ENCODE measurements around the gene SMC6. TPM values are rescaled to one million over a fixed set of nuclear protein-coding genes. Genes with fewer than 3 reads are reported as not detected.

The SMC6 gene
- total RNA-seq, 3 donors from 2014 or later, result 17.0 to 23.4 (median 18.7) TPM

DNA sequence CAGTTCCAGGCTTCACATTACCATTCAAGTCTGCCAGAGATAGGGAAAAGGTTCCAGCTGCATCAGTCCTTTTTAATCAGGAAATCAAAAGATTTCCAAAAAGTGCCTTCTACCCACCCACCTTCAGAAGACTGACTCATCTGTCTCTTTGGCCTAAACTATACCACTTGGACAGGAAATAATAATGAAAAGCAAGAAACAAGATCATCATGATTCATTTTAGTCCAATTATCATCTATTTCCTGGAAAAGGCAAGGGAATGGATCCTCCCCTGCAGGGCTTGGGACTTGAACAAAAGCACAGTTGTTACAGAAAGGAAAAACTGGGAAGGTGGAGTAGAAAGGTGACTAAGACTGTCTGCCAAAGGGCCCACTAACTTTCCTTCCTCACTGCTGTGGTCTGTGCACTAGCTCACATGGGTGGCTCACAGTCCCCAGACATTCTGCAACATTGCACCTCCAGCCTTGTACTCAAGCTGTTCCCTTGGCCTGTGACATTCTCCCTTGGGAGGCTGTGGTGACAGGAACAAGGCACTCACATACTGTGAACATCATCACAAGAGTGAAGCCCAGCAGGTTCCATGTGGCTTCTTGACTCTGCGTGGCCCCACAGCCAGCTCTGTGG lies 137.8 kb downstream of the SMC6 start:
- H3K27me3 ChIP-seq, result no peaks in the 10 kb centered on the region
- H3K9me3 ChIP-seq, result no peaks in the 10 kb centered on the region
- TF ChIP-seq CTCF (IDR thresholded peaks at IDR 0.05) (no peak), POLR2AphosphoS5 (IDR thresholded peaks at IDR 0.05) (no peak)
- intact Hi-C loops (cut with DNase I; ENCODE audit: low total_unique reads), result no loop called here
- DNase-seq (ENCODE audit: low spot score in 2 of 2), result peak in 1 of 2 donors; percentile 50
- no peaks in the 10 kb centered on the region for H3K4me1 ChIP-seq
- H3K27ac ChIP-seq, result peak overlapping the region; percentile 43 to 77
- H3K4me3 ChIP-seq, result no peak overlapping the region
- no peaks in the 10 kb centered on the region for H3K36me3 ChIP-seq

GRCh38 chr2:17615147-17615546 lies 138.5 kb downstream of the SMC6 start:
- DNase-seq (ENCODE audit: low spot score in 2 of 2), result no peak
- H3K27ac ChIP-seq, result peak overlapping the region; percentile 8 to 77
- no peaks in the 10 kb centered on the region for H3K4me1 ChIP-seq
- no peak for TF ChIP-seq POLR2A (IDR thresholded peaks at IDR 0.05)
- TF ChIP-seq CTCF (IDR thresholded peaks at IDR 0.05), result no peak
- TF ChIP-seq POLR2AphosphoS5 (IDR thresholded peaks at IDR 0.05), result no peak
- no peaks in the 10 kb centered on the region for H3K9me3 ChIP-seq
- H3K27me3 ChIP-seq, result no peaks in the 10 kb centered on the region
- no peak overlapping the region for H3K4me3 ChIP-seq
- H3K36me3 ChIP-seq, result no peaks in the 10 kb centered on the region
- intact Hi-C loops (cut with DNase I; ENCODE audit: low total_unique reads), result no loop called here

DNA sequence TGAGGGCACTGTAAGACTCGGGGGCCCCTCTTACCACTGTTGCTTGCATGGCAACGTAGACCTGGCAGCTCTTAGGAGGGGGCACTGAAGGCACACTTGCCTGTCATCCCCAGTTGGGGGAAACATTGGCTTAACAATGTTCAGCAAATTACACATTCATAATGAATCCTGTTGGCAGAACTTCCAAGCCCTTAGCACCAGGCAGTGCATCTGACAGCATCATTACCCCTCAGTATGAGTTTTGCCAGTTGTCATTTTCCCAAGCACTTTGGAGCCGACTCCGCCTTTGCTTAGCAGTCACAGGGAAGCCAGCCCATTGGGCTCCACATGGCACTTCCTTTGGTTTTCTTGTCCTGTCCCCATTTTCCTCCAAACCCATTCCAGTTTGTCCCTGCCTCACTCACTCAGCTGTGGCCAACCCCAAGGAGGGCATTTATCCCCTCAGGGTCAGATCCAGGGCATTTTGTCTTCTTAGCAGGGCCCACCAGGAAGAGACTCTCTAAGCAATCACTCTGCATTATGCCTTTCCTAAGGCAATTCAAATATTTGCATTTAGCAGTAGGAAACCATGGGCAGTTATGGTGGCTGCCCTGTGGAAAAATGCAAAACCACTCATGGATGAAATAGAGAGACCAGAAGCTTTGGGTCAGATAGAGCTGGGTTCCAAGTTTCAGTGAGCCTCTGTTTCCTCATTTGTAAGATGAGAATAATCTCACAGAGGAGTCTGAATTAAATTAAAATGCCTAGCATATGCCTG lies 139.3 kb downstream of the SMC6 start:
- no peak for TF ChIP-seq CTCF (IDR thresholded peaks at IDR 0.05)
- no peak for TF ChIP-seq POLR2AphosphoS5 (IDR thresholded peaks at IDR 0.05)
- TF ChIP-seq POLR2A (IDR thresholded peaks at IDR 0.05), result no peak
- no peak for DNase-seq (ENCODE audit: low spot score in 2 of 2)
- H3K4me3 ChIP-seq, result no peak overlapping the region
- H3K27ac ChIP-seq, result peak overlapping the region in 1 of 2 donors; percentile 12
- H3K9me3 ChIP-seq, result no peaks in the 10 kb centered on the region
- no peaks in the 10 kb centered on the region for H3K4me1 ChIP-seq
- intact Hi-C loops (cut with DNase I; ENCODE audit: low total_unique reads), result no loop called here
- H3K36me3 ChIP-seq, result no peaks in the 10 kb centered on the region
- no peaks in the 10 kb centered on the region for H3K27me3 ChIP-seq

Other genes with a start within 250 kb of the SMC6 start
- under 1 TPM; under 0.01 to 0.29 (median 0.16) TPM for gene RAD51AP2, start 235.4 kb downstream of the SMC6 start, total RNA-seq
- 1 to 10 TPM in 2 of 3 donors, under 1 TPM in 1; 0.80 to 6.9 (median 2.6) TPM for gene VSNL1, start 213.1 kb downstream of the SMC6 start, total RNA-seq
- gene GEN1, start 328 bp upstream of the SMC6 start, total RNA-seq, result 10 to 100 TPM in 1 of 3 donors, 1 to 10 TPM in 2; 3.6 to 12.7 (median 6.7) TPM
- gene MSGN1, start 62.6 kb upstream of the SMC6 start, total RNA-seq, result not detected
- 10 to 100 TPM; 16.0 to 76.4 (median 61.6) TPM for gene KCNS3, start 124.9 kb upstream of the SMC6 start, total RNA-seq

All from breast epithelium (tissue), 4 donors.